ENCODE measurements around the gene OLFM1. TPM values are rescaled to one million over a fixed set of nuclear protein-coding genes. Genes with fewer than 3 reads are reported as not detected.

Gene OLFM1
- total and polyA plus RNA-seq, 9 of the 15 experiments (the other 6 are each of a cell fraction or from before 2014, with no cell fraction given), result not detected

- no peaks in the 10 kb centered on the region for H3K9me3 ChIP-seq (replicated peaks; ENCODE audit: control insufficient read depth, insufficient read depth, low read depth, low read length)
- no peak overlapping the region for H2AFZ ChIP-seq (ENCODE audit: low read depth, low read length)
- intact Hi-C loops (cut with micrococcal nuclease) (no loop called here), in situ Hi-C loops (cut with MboI) (no loop called here)
- no peaks in the 10 kb centered on the region for H3K79me2 ChIP-seq (ENCODE audit: control insufficient read depth, insufficient read depth, low read length)
- POLR2A ChIA-PET, result no interaction called here
- ATAC-seq (no peak), DNase-seq (ENCODE audit: extremely low read depth in 1 of 4, low spot score in 3 of 4) (no peak), FAIRE-seq (no peak)
- H3K27me3 ChIP-seq (ENCODE audit: control insufficient read depth in 2 of 2, insufficient read depth in 2 of 2, low read length in 2 of 2), result peaks cover 9 to 60% of the 10 kb centered on the region in 2 experiments; a peak in 3 of 5 replicates
- H4K20me1 ChIP-seq (replicated peaks; ENCODE audit: control insufficient read depth, insufficient read depth, low read length), result peaks cover 14% of the 10 kb centered on the region
- H3K4me1 ChIP-seq (replicated peaks in 1 of 2; ENCODE audit: control insufficient read depth in 2 of 2, insufficient read depth in 2 of 2, low read length in 2 of 2), result no peaks in the 10 kb centered on the region
- no peak overlapping the region for H3K9ac ChIP-seq (ENCODE audit: insufficient read depth in 1 of 2, low read depth in 2 of 2, low read length in 2 of 2)
- 3% methylated on average over 5 of the region's 7 CpGs for WGBS (ENCODE audit: insufficient coverage, low coverage, missing lambda C conversion rate)
- H3K9me1 ChIP-seq (ENCODE audit: control insufficient read depth, insufficient read depth, low read length), result no peaks in the 10 kb centered on the region
- CTCF ChIA-PET (ENCODE audit: low intra/inter-chr PET ratio), result no interaction called here
- H3K36me3 ChIP-seq (ENCODE audit: control insufficient read depth, insufficient read depth, low read length), result no peaks in the 10 kb centered on the region
- no peak overlapping the region for H3K4me3 ChIP-seq
- H3K4me2 ChIP-seq (ENCODE audit: insufficient read depth, low read length), result no peak overlapping the region
- BruUV-seq (replicated peaks), result no TSS peak
- TF ChIP-seq EP300 (IDR thresholded peaks at IDR 0.05; ENCODE audit: low read length), result no peak
- TF ChIP-seq ZBED1 (IDR thresholded peaks at IDR 0.05), result no peak
- TF ChIP-seq HMGXB4 (CRISPR knock-in tag; IDR thresholded peaks at IDR 0.05), result no peak
- TF ChIP-seq NEUROD1 (IDR thresholded peaks at IDR 0.05; ENCODE audit: borderline replicate concordance, low read depth, low read length, partially characterized antibody), result no peak
- TF ChIP-seq ARNT (IDR thresholded peaks at IDR 0.05), result no peak
- no peak for TF ChIP-seq SRSF1 (IDR thresholded peaks at IDR 0.05; ENCODE audit: low read depth, low read length)
- TF ChIP-seq ZNF184 (CRISPR knock-in tag; IDR thresholded peaks at IDR 0.05), result no peak
- TF ChIP-seq CEBPB (tag; IDR thresholded peaks at IDR 0.05), result no peak
- TF ChIP-seq ZNF121 (CRISPR knock-in tag; conservative IDR thresholded peaks at IDR 0.05), result no peak
- TF ChIP-seq ILK (tag; IDR thresholded peaks at IDR 0.05; ENCODE audit: borderline replicate concordance, low read depth), result no peak
- TF ChIP-seq ZNF518B (CRISPR knock-in tag; IDR thresholded peaks at IDR 0.05), result no peak
- no peak for TF ChIP-seq ZBTB26 (CRISPR knock-in tag; IDR thresholded peaks at IDR 0.05)
- no peak for TF ChIP-seq CHCHD3 (CRISPR knock-in tag; IDR thresholded peaks at IDR 0.05)
- no peak for TF ChIP-seq ZC3H11A (IDR thresholded peaks at IDR 0.05; ENCODE audit: low read depth, low read length)
- TF ChIP-seq E2F3 (CRISPR knock-in tag; IDR thresholded peaks at IDR 0.05), result no peak
- no peak for TF ChIP-seq TSC22D4 (tag; IDR thresholded peaks at IDR 0.05)
- TF ChIP-seq SETDB1 (IDR thresholded peaks at IDR 0.05; ENCODE audit: low read length), result no peak
- TF ChIP-seq MAZ (CRISPR knock-in tag; conservative IDR thresholded peaks at IDR 0.05 in 1 of 2, IDR thresholded peaks at IDR 0.05 in 1 of 2), result no peak
- no peak overlapping the region for H3K27ac ChIP-seq (ENCODE audit: extremely low read depth, low read depth, low read length)
These were observed 8.4 kb upstream of the OLFM1 start for GRCh38 chr9:135079018-135079417.

Measured in K562 (cell line).